ENCODE measurements around the gene UBE2R2.
"Not testable (repeated sequence)": the region's sequence is repeated elsewhere in the genome, so short reads cannot be mapped to it uniquely, and the experiment has no call there.

Gene UBE2R2

DNA sequence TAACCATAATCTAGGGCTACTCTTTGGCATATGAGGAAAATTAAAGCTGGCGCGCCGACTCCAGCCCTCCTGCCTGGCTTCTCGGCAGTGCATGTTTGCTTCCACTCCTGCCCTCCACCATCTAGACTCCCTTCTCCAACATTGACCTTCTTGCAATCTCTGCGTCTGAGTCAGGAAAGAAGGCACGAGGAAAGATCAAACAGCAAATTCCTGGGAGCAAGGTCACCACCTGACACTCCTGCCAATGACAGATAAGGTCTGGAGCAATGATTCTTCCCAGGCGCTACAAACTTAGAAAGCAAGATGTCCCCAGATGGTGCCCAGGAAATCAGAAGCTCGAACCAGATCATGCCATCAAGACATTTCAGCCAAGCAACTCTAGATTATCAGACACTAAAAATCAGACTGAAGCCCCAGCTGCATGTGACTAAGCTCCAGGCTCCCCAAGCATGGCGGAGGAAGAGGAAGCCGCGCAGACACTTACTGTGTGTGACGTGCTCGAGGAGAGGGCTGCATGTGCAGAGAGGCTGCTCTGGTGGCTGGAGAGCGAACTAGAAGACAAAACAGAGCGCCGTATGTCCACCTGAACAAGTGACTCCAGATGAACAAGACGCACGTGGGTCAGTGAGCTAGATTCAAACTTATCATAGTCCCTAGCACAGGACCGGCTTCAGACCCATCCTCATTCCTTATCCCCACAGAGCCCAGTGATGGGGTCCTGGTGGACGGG, 115.3 kb downstream of the UBE2R2 start:
- DNase-seq: no peak

DNA sequence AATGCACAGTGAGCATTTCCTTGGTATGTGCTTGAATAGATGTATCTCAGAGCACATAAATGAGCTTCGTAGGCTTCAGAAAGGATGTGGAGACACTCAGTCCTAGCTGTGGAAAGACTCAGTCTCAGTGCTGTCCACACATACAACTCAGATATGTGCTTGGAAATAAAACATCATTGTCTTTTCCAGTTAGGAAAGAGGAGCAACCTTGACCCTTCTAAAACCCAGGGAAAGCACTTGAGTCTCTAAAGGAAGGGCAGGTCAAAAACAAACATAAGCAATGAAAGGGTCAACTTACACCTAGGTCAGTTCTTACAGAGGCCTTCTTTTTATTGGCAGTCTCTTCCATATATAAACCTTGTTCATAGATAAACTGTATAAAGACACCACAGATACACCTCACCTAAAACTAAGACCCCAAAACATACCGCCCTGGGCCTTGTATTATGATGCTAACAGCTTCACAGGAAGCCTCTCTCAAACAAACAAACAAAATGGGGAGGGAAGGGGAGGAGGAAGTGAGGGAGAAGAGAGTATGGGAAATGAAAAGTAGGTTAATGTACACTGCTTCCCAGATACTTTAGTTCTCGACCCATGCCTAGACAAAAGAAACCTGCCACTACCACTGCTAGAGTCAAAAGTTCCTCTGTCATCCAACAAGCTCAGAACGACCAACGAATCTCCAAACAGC, 117.4 kb downstream of the UBE2R2 start:
- DNase-seq: no peak

DNA sequence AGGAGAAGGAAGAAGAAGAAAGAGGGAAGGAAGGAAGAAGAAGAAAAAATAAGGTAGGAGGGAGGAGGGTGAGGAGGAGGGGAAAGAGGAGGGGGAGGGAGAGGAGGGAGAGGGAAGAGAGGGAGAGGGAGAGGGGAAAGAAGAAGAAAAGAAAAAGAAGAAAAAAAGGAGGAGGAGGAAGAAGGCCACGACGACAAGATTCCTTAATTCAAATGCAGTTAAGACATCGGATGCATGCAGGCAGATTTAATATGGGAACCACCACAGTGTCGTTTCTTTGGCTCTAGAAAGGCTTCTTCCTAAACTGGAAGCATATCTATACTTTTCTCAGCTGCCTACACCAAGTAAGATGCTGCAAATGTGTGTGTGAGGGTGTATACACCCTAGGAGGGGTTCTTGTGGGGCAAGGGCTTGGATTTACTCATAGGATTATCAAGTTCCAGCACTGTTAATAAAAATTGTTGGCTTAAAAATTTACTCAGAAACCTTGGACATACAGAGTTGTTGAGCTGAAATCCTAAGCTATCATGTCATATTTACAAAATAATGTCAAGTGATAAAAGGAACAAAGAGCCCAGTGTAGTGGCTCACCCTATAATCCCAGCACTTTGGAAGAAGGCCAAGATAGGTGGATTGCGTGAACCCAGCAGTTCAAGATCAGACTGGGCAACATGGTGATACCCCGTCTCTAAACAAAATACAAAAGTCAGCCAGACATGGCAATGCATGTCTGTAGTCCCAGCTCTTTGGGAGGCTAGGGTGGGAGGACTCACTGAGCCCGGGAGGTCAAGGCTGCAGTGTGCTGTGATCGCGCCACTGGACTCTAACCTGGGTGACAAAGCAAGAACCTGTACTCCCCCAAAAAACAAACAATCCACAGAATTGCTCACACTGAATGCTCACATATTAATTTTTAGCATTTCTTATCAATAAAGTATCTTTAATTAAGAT, 123.2 kb downstream of the UBE2R2 start:
- no peak for DNase-seq

DNA sequence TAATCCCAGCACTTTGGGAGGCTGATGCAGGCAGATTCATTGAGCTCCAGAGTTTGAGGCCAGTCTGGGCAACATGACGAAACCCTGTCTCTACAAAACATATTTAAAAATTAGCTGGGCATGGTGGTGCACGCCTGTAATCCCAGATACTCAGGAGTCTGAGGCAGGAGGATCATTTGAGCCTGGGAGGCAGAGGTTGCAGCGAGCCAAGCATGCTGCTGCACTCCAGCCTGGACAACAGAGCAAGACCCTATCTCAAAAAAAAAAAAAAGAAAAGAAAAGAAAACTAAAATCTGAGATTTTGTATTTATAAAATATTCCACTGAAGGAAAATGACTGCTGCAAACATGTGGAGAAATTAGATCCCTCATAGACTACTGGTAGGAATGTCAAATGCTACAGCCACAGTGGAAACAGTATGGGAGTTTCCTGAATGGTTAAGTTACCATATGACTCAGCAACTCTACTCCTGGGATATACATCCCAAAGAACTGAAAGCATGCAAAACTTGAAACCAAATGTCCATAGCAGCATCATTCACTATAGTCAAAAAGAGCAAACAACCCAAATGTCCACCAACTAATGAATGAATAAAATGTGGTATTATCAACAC, 125.6 kb downstream of the UBE2R2 start:
- DNase-seq: peak; percentile 93

DNA sequence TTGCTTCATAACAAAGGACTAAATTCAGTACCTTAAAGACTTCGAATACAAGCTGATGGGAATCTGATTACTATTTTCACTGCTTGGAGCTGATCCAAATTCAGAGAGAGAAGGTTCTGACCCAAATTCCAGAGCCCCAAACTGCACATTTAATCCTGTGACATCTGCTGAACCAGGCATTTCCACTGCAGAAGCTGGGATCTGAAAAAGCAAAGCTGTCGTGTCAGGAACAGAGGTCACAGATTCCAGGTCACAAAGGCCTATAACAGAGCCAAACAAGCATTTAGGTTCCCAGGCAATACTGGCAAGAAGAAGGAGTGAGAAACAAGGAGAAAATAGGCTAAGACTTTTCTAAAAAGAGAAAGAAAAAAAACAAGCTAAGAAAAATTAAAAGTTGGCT, 126.4 kb downstream of the UBE2R2 start:
- DNase-seq: no peak

DNA sequence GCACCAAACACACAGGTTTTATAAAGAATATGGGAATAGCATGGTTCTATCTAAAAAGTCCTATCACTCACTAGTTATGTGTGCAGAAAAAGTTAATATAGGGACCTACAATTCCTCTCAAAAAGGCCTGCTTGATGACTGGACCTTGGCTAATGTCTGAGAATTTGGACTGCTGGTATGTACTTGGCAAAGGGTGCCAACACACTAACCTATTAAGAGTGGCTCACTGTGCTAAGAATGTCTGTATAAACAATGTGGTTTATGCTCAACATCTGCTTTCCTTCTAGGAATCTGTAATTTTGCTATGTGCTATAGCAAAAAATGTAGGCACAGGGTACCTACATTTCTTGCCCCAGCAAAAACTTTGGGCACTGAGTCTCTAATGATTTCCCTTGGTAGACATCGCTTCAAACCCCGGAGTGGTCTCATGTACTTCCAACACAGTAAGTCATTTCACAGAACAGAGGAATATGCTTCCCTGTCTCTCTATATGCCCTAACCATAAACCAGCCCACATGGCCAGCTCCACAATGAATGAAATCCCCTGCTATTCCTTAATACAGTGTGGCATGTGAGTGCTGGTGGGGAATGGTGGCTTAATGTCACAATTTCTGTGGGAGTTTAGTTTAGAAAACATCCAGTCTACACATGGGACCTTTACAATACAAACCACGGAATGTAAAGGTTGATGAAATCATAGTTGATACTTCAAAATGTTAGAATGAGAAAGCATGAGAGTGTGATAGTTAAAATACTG, 130.0 kb downstream of the UBE2R2 start:
- peak; percentile 98 for DNase-seq

DNA sequence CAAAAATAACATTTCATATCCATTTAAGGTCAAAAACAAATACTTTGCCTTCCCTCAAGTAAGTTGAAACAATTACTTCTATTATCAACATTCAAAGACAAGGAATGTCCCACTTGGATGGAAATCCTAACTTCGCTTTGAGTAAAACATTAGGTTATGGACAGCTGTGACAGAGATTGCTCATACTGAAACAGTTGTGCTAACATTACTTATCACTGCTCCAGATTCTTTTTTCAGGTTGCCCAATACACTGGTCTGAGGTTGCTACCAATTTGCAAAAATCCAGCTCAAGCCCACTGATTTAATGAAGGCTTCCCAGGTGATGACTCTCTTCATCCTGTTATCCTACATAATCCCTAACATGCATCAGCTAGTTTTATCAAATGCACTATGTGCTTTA, 133.4 kb downstream of the UBE2R2 start:
- no peak for DNase-seq

DNA sequence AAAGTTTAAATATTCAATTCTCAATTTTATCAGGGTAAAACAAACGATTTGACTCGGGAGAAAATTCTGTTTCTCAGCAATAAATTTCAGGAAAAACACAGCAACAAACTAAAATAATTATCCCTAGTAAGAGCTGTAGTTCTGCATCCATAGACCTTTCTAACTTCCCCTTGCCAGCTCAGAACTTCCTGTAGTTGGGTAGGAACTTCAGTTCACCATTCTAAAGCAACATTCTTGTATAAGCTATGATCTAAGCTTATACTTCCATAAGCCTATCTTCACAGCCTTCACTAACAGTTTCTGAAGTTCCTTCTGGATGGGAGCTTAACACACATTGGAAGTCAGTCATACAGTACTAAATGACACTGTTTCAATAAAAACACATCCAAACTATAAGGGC, 135.1 kb downstream of the UBE2R2 start:
- no peak for DNase-seq

DNA sequence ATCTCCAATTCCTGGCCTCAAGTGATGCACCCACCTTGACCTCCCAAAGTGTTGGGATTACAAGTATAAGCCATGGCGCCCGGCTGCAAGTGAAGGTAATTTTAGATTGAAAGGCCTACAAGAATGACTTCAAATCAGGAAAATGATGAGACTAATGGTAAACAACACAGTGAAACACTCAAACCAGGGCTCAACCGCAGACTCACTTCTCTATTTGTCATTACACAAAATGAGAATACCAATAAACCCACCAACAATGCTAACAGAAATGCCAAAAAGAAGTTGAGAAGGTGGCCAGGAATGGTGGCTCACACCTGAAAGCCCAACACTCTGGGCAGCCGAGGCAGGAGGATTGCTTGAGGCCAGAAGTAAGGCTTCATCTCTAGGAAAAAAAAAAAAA, 139.6 kb downstream of the UBE2R2 start:
- DNase-seq: no peak

DNA sequence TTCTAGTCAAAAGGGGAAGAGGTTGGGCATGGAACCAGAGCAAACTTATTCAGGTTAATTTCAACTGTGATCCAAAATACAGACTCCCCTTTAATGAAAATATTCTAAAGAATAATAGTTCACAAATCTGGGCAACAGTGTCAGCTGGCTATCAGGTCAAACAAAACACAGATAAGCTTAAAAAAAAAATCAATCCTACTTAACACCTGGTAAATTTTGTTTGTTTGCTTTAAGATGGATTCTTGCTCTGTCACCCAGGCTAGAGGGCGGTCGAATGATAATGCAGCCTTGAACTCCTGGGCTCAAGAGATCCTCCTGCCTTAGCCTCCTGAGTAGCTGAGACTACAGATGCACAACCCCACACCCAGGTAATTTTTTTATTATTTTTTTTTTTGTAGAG, 142.8 kb downstream of the UBE2R2 start:
- no peak for DNase-seq

DNA sequence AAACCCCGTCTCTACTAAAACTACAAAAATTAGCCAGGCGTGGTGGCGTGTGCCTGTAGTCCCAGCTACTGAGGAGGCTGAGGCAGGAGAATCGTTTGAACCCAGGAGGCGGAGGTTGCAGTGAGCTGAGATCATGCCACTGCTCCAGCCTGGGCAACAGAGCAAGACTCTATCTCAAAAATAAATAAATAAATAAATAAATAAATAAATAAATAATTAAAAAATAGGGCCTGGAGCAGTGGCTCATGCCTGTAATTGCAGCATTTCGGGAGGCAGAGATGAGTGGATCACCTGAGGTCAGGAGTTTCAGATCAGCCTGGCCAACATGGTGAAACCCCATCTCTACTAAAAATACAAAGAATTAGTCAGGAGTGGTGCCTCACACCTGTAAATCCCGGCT, 145.5 kb downstream of the UBE2R2 start:
- DNase-seq: not testable (repeated sequence)

DNA sequence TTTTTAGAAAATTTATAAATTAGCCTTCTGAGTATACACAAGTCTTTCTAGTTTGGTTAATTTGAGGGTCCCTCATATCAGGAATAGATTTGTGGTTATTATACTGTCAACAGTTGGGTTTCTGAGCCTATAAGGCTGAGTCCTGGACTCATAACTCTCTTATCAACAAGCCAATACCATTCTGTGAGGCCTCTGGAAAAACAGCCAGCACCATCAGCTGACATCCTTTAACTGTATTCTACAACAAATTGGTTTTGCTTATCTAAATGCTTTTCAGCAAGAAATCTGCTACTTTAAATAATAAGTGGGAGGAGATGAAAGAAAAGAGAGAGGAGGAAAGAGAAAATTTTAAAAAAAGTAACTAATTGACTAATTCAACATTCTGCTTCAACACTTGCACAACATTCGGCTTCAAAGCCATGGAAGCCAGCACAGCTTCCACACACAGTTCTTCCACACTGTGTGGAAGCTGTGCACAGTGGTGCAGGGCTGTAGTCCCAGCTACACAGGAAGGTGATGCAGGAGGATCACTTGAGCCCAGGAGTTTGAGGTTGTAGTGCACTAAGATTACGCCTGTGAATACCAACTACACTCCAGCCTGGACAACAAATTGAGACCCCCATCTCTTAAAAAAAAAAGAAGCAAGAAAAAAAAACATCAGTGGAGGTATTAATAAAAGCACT, 147.3 kb downstream of the UBE2R2 start:
- DNase-seq: no peak
